AG04449 (cell line): ENCODE data around the gene HS2ST1.

Source experiments
- CTCF ChIA-PET: fragments of 350-600 bp; formaldehyde crosslinking; extraction: SDS; loops from one replicate; lab custom pipeline; 2021; ENCODE audit warnings: antibody characterized with exemption; lab: Yijun Ruan, JAX
- POLR2A ChIA-PET: fragments of 400-600, 350-600 bp; formaldehyde crosslinking; extraction: SDS; loops from one replicate; lab custom pipeline; 2020; ENCODE audit warnings: antibody characterized with exemption, inconsistent platforms; lab: Yijun Ruan, JAX
- DNase-seq: peaks from one replicate; pipeline ENCODE4 v3.0.0-alpha.2; 2010; ENCODE audit warnings: low read depth, low spot score
- H3K4me3 ChIP-seq: 2 replicates; pipeline ENCODE4 v1.5.1; 2011; ENCODE audit warnings: low read depth, mild to moderate bottlenecking, control low read depth, low read length
- CTCF ChIP-seq: IDR thresholded peaks from one replicate; pipeline ENCODE4 v1.5.1; 2011; ENCODE audit warnings: mild to moderate bottlenecking, moderate library complexity, low read length, control low read depth, inconsistent platforms; ENCODE audit not compliant: insufficient read depth; ENCODE audit errors: missing control alignments

The HS2ST1 gene

DNA sequence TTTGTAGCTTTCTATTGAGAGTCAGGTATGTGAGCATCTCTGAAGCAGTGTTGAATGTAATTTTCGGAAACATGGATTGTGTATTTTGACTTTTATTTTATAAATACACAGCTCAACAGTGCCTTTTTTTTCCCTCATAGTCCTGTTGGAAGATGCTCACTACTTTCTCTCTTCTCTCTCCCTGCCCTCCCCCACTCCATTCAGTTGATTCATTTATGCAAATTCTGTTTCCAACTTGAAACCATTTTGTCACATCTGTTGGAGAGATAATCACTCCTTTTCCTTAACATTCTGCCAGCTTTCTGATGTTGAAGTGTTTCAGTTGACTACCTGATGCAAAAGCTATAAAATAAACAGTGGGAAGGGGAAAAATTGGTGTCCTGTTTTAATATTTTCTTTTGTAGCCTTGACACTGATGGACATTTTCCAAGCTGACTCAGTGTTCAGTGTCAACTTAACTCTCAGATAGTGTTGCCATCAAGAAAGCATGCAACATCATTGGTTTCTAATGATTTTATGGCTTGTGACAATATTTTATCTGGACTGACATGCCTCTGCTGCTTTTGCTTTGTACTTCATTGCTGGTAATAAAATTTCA, 194.5 kb downstream of the HS2ST1 start:
- POLR2A ChIA-PET = no interaction called here
- TF ChIP-seq CTCF = no peak
- H3K4me3 ChIP-seq = no peak overlapping the region
- no peak for DNase-seq
- CTCF ChIA-PET = interaction anchor here (0.6 to 1.3 kb wide), 2 partner anchors 635 to 1210 kb away, joined by 3 read pairs; no protein-coding TSS in a partner anchor

DNA sequence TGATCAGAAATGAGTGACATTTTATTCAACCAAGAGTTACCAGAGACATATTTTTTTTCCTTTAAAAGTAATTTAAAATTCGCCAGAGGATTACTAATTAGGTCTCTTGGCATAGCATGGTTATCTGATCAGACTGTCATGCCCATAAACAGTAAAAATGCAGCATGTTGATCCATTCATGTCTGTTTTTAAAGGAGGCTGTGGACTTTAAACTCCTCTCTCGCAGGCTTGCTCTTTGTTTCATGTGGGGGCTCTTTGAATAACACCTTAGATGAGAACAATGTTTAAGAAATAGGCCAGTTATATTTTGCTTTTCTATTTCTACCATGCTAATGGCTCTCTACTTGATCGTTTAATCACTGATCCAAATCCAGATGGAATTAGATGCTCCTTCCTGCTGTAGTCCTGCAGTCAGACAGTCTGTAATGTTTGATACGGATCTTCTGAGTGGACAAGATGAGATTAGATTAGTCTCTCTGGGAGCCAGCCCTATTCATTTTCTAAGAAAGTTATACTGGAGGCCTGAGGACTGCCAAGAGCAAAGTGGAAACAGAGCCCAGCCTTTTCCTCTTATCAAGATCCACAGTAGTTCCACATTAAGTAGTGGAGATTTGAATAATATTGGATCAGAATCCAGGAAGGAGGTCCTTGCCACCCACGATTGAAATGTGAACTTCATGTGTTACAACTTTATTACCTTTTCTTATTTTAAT, 197.4 kb downstream of the HS2ST1 start:
- ChIA-PET CTCF (interaction anchor here (1.2 kb wide), 1 partner anchor 26 kb away, joined by 3 read pairs; no protein-coding TSS in a partner anchor), POLR2A (no interaction called here)
- DNase-seq = no peak
- TF ChIP-seq CTCF = no peak
- H3K4me3 ChIP-seq = no peak overlapping the region

GRCh38 chr1:87113313-87113712, 198.9 kb downstream of the HS2ST1 start:
- POLR2A ChIA-PET = interaction anchor here (0.6 kb wide), 1 partner anchor 11 kb away, joined by 3 read pairs; no protein-coding TSS in a partner anchor
- TF ChIP-seq CTCF = no peak
- DNase-seq = peak; percentile 94
- CTCF ChIA-PET = no interaction called here
- H3K4me3 ChIP-seq = no peak overlapping the region

GRCh38 chr1:87115317-87115890, 201.0 kb downstream of the HS2ST1 start:
- H3K4me3 ChIP-seq = no peak overlapping the region
- DNase-seq = peak; percentile 85
- CTCF ChIA-PET = interaction anchor here (1.5 kb wide), 1 partner anchor 19 kb away, joined by 5 read pairs; no protein-coding TSS in a partner anchor

DNA sequence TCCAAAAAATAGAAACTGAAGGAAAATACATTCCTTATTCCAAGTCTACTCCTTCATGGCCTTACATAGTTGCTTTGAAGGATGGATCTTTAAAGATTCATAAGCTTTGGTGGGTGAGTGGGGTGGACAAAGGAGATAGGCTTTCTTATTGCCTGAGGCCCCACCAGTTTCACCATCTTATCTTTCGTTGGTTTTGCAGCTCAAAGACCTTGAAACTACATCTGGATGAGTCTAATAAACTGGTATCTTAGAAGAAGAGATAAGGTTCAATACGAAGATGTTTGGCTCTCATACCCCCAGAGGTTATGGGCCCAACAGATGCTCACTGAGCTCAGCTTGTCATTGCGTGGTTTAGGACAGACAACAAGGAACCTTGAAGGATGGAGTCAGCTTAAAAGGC, 201.5 kb downstream of the HS2ST1 start:
- no peak for DNase-seq
- no peak for TF ChIP-seq CTCF
- POLR2A ChIA-PET = interaction anchor here (0.6 kb wide), 2 partner anchors 214 to 245 kb away, joined by 3 read pairs; no protein-coding TSS in a partner anchor
- H3K4me3 ChIP-seq = no peak overlapping the region
- CTCF ChIA-PET = interaction anchor here (1.3 to 1.5 kb wide), 2 partner anchors 18 to 31 kb away, joined by 5 to 6 read pairs; no protein-coding TSS in a partner anchor

More at GRCh38 chr1:87115317-87115890, 201.0 kb downstream of the HS2ST1 start:
- POLR2A ChIA-PET = interaction anchor here (0.6 kb wide), 1 partner anchor 245 kb away, joined by 3 read pairs; no protein-coding TSS in a partner anchor
- no peak for TF ChIP-seq CTCF
